Stimulated activated CD4-positive, alpha-beta T cell treated with anti-CD3 and anti-CD28 coated beads, TNF-alpha, amount 100 ng/mL, for 24 hours (primary cell): ENCODE data around the gene CETN1.

Experiments
- DNase-seq, 3 experiments: peaks; one replicate each; pipeline ENCODE4 v3.0.0-alpha.2; 2020; ENCODE audit warnings: low read depth in 3 of 3

CETN1 gene

DNA sequence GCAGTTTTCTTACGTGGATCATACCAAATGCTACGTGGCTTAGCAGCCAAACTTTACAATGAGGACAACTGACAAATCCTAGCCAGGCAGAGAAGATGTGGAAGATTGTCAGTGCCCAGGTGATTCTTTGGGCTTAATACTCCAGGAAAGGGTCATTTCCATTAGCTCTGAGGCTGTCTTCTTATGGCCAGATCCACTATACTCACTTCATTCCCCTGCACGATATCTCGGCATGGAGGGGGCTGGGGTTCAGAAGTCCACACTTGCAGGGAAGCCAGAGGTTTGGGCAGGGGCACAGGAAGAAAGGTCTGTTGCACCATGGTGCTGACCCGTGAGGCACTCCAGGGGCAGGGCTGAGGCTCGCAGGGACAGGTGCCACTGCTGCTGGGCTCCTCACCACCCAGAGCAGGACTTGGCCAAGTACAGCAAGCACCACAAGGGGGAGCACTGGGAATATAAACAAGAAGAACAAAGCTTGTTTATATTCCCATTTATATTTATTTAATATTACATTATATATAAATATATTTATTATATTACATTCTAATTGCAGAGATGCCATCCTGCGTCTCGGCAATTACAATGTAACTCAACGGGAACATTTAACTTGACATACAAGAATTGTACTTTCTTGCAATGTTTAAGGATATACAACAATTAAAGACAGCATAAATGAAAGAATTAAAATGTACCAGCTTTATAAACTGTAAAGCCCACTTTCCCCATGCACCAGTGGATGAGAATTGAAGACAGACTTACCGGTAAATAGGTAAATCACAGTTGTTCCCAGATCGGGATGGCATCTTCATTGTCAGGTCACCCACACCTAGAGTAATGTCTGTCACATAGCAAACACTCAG, 43.8 kb downstream of the CETN1 start:
- peak; percentile 22 to 53 (median 29) for DNase-seq

DNA sequence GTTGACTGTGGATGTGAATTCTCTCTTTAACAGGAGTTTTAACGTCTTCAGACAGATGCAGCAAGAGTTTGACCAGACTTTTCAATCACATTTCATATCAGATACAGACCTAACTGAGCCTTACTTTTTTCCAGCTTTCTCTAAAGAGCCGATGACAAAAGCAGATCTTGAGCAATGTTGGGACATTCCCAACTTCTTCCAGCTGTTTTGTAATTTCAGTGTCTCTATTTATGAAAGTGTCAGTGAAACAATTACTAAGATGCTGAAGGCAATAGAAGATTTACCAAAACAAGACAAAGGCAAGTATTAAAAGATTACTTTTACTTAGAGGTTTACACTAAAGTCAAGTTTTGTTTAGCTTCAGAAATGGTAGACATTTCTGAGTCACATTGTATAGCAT, 47.1 kb downstream of the CETN1 start:
- DNase-seq = no peak

DNA sequence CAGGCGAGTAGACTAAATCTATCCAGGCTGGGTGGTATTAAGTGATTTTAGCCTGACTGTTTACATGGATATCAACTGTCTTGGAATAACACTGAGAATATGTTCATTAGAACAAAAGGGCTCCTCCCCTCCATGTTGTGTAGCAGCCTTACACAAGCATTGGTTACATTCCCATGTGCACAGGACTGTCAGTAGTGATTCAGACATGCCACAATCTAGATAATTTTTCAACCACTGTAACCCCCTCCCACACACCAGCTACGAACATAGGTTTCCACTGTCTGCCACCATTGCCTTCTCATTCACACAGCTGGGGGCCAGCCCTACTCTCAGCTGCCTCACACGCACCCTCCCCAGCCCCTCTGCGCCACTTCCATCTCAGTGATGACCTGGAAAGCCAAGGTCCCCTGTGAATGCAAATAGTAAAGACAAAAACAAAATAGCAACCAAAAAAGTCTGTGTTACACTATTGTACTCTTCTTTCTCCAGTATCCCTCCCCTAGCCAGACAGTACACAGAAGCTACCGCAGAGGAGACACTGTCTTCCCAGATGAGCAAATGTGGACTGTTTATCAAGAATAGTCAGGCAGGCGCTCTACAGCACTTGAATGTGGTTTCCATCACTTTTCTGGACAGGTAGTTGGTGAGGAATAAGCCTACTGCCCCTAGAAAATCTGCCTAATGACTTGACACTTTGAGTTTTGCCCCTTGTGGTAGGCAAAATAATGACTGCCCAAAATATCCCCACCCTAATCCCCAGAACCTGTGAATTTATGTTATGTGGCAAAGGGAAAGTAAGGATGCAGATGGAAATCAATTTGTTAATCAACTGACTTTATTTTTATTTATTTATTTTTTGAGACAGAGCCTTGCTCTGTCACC, 49.3 kb downstream of the CETN1 start:
- no peak for DNase-seq

DNA sequence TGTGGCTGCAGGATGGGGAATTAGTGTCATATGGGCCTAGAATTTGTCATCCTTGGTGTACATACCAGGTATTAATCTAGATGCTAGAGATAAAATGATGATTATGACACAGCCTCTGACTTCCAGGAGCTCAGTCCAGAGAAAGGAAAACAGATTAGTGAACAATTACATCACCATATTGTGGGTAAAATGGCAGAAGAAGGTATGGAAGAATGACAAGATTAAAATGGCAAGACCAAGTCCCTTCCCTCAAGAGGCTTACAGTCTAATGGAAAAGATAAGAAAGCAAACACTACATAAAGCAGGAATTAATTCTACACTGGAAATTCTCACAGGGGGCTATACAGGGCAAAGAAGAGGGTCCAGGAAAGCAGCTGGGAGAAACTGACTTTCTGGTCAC, 51.4 kb downstream of the CETN1 start:
- no peak for DNase-seq
